GM18508 (cell line): Measurements from ENCODE around the gene NPY4R.
"Not testable (repeated sequence)": the region's sequence is repeated elsewhere in the genome, so short reads cannot be mapped to it uniquely, and the experiment has no call there.

Experiments
- ATAC-seq: cut with Tn5 transposase; IDR thresholded peaks from one replicate; pipeline ENCODE4 v1.9.1; 2021; ENCODE audit warnings: moderate number of reproducible peaks; ENCODE audit not compliant: insufficient read depth, unreplicated experiment

NPY4R gene

GRCh38 chr10:46465765-46466164, at the start of gene NPY4R:
Gene NPY4R, minus strand, starts transcription at chr10:46465958. Its CDS starts 3,323 bp downstream, at chr10:46462635.
- ATAC-seq: not testable (repeated sequence)

- no peak for ATAC-seq
Measured at GRCh38 chr10:46515366-46515765, 49.6 kb upstream of the NPY4R start.

GRCh38 chr10:46514899-46515298, 49.1 kb upstream of the NPY4R start:
- no peak for ATAC-seq

- no peak for ATAC-seq
Measured at GRCh38 chr10:46514431-46514861, 48.7 kb upstream of the NPY4R start.

GRCh38 chr10:46513333-46513732, 47.6 kb upstream of the NPY4R start:
- not testable (repeated sequence) for ATAC-seq

GRCh38 chr10:46512725-46513124, 47.0 kb upstream of the NPY4R start:
- ATAC-seq: not testable (repeated sequence)

GRCh38 chr10:46512002-46512401, 46.2 kb upstream of the NPY4R start:
- not testable (repeated sequence) for ATAC-seq

- not testable (repeated sequence) for ATAC-seq
Measured at GRCh38 chr10:46499990-46500389, 34.2 kb upstream of the NPY4R start.

GRCh38 chr10:46498985-46499703, 33.4 kb upstream of the NPY4R start:
- ATAC-seq: not testable (repeated sequence)

GRCh38 chr10:46497878-46498277, 32.1 kb upstream of the NPY4R start:
- ATAC-seq: not testable (repeated sequence)

GRCh38 chr10:46497401-46497800, 31.6 kb upstream of the NPY4R start:
- ATAC-seq: not testable (repeated sequence)

- ATAC-seq: not testable (repeated sequence)
Measured at GRCh38 chr10:46491364-46492114, 25.8 kb upstream of the NPY4R start.

GRCh38 chr10:46490285-46490684, 24.5 kb upstream of the NPY4R start:
- ATAC-seq: not testable (repeated sequence)

- not testable (repeated sequence) for ATAC-seq
Measured at GRCh38 chr10:46486459-46486858, 20.7 kb upstream of the NPY4R start.

GRCh38 chr10:46474746-46475320, 9.1 kb upstream of the NPY4R start:
- ATAC-seq: not testable (repeated sequence)

GRCh38 chr10:46473758-46474157, 8.0 kb upstream of the NPY4R start:
- not testable (repeated sequence) for ATAC-seq

- ATAC-seq: not testable (repeated sequence)
Measured at GRCh38 chr10:46470134-46470533, 4.4 kb upstream of the NPY4R start.

- not testable (repeated sequence) for ATAC-seq
Measured at GRCh38 chr10:46468119-46468809, 2.5 kb upstream of the NPY4R start.

- not testable (repeated sequence) for ATAC-seq
Measured at GRCh38 chr10:46463608-46464007, 2.1 kb downstream of the NPY4R start.

- ATAC-seq: not testable (repeated sequence)
Measured at GRCh38 chr10:46462276-46462675, 3.5 kb downstream of the NPY4R start.
